Common myeloid progenitor, CD34-positive (primary cell): ENCODE data around the gene TELO2.

Experiments used
- CTCF ChIA-PET: fragments of 350-600 bp; sonication (Branson Sonifier 250); formaldehyde crosslinking; loops from one replicate; lab custom pipeline; 2021; ENCODE audit warnings: antibody characterized with exemption; lab: Charles Lee
- POLR2A ChIA-PET: fragments of 350-600 bp; sonication (Branson Sonifier 250); formaldehyde crosslinking; loops from one replicate; lab custom pipeline; 2021; ENCODE audit warnings: antibody characterized with exemption; lab: Charles Lee
- DNase-seq, 3 donors: peaks; one replicate each; pipeline versions ENCODE4 v3.0.0 to v3.0.0-alpha.2; 2013
- H3K27ac ChIP-seq, 2 experiments: 1 replicate in 1 of 2; 2 replicates in 1 of 2; pipeline ENCODE4 v1.7.0; 2013; ENCODE audit warnings: inconsistent platforms in 2 of 2, low read length in 2 of 2, mild to moderate bottlenecking in 2 of 2, low read depth in 1 of 2, moderate library complexity in 1 of 2; ENCODE audit not compliant: severe bottlenecking in 2 of 2, insufficient read depth in 1 of 2, poor library complexity in 1 of 2
- H3K27me3 ChIP-seq, 5 experiments: replicated peaks in 2 of 5; 1 replicate in 3 of 5; 2 replicates in 2 of 5; pipeline versions ENCODE4 v1.6.1 to v1.7.0; 2013; ENCODE audit warnings: low read length in 4 of 5, mild to moderate bottlenecking in 2 of 5, moderate library complexity in 2 of 5, inconsistent platforms in 1 of 5; ENCODE audit not compliant: insufficient read depth in 5 of 5, control insufficient read depth in 4 of 5
- H3K36me3 ChIP-seq, 4 experiments: 1 replicate in 2 of 4; 2 replicates in 2 of 4; pipeline versions ENCODE4 v1.6.1 to v1.7.0; 2013; ENCODE audit warnings: low read length in 3 of 4, control low read depth in 1 of 4, mild to moderate bottlenecking in 1 of 4; ENCODE audit not compliant: control insufficient read depth in 4 of 4, insufficient read depth in 4 of 4
- H3K4me1 ChIP-seq, 4 experiments: 1 replicate in 3 of 4; 2 replicates in 1 of 4; pipeline versions ENCODE4 v1.6.1 to v1.7.1; 2013; ENCODE audit warnings: low read length in 3 of 4, mild to moderate bottlenecking in 3 of 4, control low read depth in 1 of 4, inconsistent platforms in 1 of 4, moderate library complexity in 1 of 4; ENCODE audit not compliant: control insufficient read depth in 4 of 4, insufficient read depth in 4 of 4; ENCODE audit errors: control extremely low read depth in 1 of 4
- H3K4me3 ChIP-seq, 7 experiments: 1 replicate in 4 of 7; 2 replicates in 3 of 7; pipeline versions ENCODE4 v1.5.1 to v1.7.0; 2013; ENCODE audit warnings: mild to moderate bottlenecking in 7 of 7, low read length in 6 of 7, moderate library complexity in 6 of 7, inconsistent platforms in 2 of 7, low read depth in 2 of 7, control low read depth in 1 of 7; ENCODE audit not compliant: insufficient read depth in 4 of 7, control insufficient read depth in 1 of 7; ENCODE audit errors: extremely low read depth in 1 of 7
- H3K9me3 ChIP-seq, 5 experiments: 1 replicate in 4 of 5; 2 replicates in 1 of 5; pipeline versions ENCODE4 v1.6.1 to v1.7.1; 2013; ENCODE audit warnings: low read length in 4 of 5, mild to moderate bottlenecking in 2 of 5, inconsistent platforms in 1 of 5, low read depth in 1 of 5, moderate library complexity in 1 of 5; ENCODE audit not compliant: control insufficient read depth in 4 of 5, insufficient read depth in 2 of 5; ENCODE audit errors: control extremely low read depth in 1 of 5
- WGBS: methylation state at CpG from one replicate; pipeline ENCODE4 v1.1.5; 2013; ENCODE audit not compliant: insufficient coverage; 5-methylcytosine and 5-hydroxymethylcytosine counted together

TELO2 gene

GRCh38 chr16:1464196-1464893, 28.8 kb upstream of the TELO2 start:
- Histone ChIP-seq H3K27me3 (no peaks in the 10 kb centered on the region), H3K36me3 (peaks cover 8 to 60% (median 29%) of the 10 kb centered on the region in 4 experiments), H3K4me1 (peaks cover under 1 to 8% (median 2%) of the 10 kb centered on the region in 4 experiments), H3K9me3 (no peaks in the 10 kb centered on the region), H3K4me3 (no peak overlapping the region), H3K27ac (no peak overlapping the region)
- CTCF ChIA-PET, result interaction anchor here (0.6 to 1.2 kb wide), 2 partner anchors 26 to 66 kb away, joined by 3 read pairs; no protein-coding TSS in a partner anchor
- 98% methylated on average over 36 of the region's 41 CpGs for WGBS
- POLR2A ChIA-PET, result no interaction called here
- DNase-seq, result no peak

GRCh38 chr16:1464894-1465566, 28.1 kb upstream of the TELO2 start:
- no peaks in the 10 kb centered on the region for H3K9me3 ChIP-seq
- WGBS, result 98% methylated on average over 25 of the region's 33 CpGs
- H3K4me3 ChIP-seq, result no peak overlapping the region
- no peak for DNase-seq
- peaks cover 8 to 63% (median 27%) of the 10 kb centered on the region in 4 experiments for H3K36me3 ChIP-seq
- no peak overlapping the region for H3K27ac ChIP-seq
- H3K4me1 ChIP-seq, result peaks cover 4 to 11% (median 6%) of the 10 kb centered on the region in 4 experiments
- POLR2A ChIA-PET, result no interaction called here
- no peaks in the 10 kb centered on the region for H3K27me3 ChIP-seq
- CTCF ChIA-PET, result no interaction called here

GRCh38 chr16:1465567-1465915, 27.6 kb upstream of the TELO2 start:
- H3K27ac ChIP-seq, result no peak overlapping the region

GRCh38 chr16:1466054-1466453, 27.1 kb upstream of the TELO2 start:
- DNase-seq, result no peak
- ChIA-PET POLR2A (no interaction called here), CTCF (no interaction called here)
- Histone ChIP-seq H3K9me3 (no peaks in the 10 kb centered on the region), H3K27me3 (no peaks in the 10 kb centered on the region), H3K4me1 (peaks cover 6 to 19% (median 16%) of the 10 kb centered on the region in 4 experiments), H3K36me3 (peaks cover 7 to 54% (median 19%) of the 10 kb centered on the region in 4 experiments), H3K4me3 (no peak overlapping the region), H3K27ac (no peak overlapping the region)
- 92% methylated on average over 13 of the region's 24 CpGs for WGBS

More at GRCh38 chr16:1465567-1465915, 27.6 kb upstream of the TELO2 start:
- Histone ChIP-seq H3K9me3 (no peaks in the 10 kb centered on the region), H3K27me3 (no peaks in the 10 kb centered on the region), H3K4me1 (peaks cover 6 to 13% (median 11%) of the 10 kb centered on the region in 4 experiments), H3K4me3 (no peak overlapping the region), H3K36me3 (peaks cover 7 to 59% (median 22%) of the 10 kb centered on the region in 4 experiments)
- ChIA-PET POLR2A (no interaction called here), CTCF (no interaction called here)
- DNase-seq, result no peak
- 100% methylated on average over 8 of the region's 13 CpGs for whole genome bisulfite sequencing

- H3K4me1 ChIP-seq, result peaks cover 6 to 28% (median 26%) of the 10 kb centered on the region in 4 experiments
- DNase-seq, result no peak
- 96% methylated on average over 6 of the region's 14 CpGs for WGBS
- H3K36me3 ChIP-seq, result peaks cover 5 to 46% (median 16%) of the 10 kb centered on the region in 4 experiments
- ChIA-PET POLR2A (interaction anchor here (0.7 kb wide), 1 partner anchor 35 kb away, joined by 3 read pairs; no protein-coding TSS in a partner anchor), CTCF (no interaction called here)
- H3K27me3 ChIP-seq, result no peaks in the 10 kb centered on the region
- no peaks in the 10 kb centered on the region for H3K9me3 ChIP-seq
- no peak overlapping the region for H3K27ac ChIP-seq
- H3K4me3 ChIP-seq, result no peak overlapping the region
Observed at GRCh38 chr16:1466968-1467521, 26.1 kb upstream of the TELO2 start.

GRCh38 chr16:1468426-1468810, 24.7 kb upstream of the TELO2 start:
- H3K4me3 ChIP-seq, result no peak overlapping the region
- no peaks in the 10 kb centered on the region for H3K9me3 ChIP-seq
- no peak overlapping the region for H3K27ac ChIP-seq
- whole genome bisulfite sequencing, result over 99% methylated on average over 14 of the region's 22 CpGs
- H3K36me3 ChIP-seq, result peaks cover 2 to 37% (median 12%) of the 10 kb centered on the region in 4 experiments
- POLR2A ChIA-PET, result no interaction called here
- no peaks in the 10 kb centered on the region for H3K27me3 ChIP-seq
- CTCF ChIA-PET, result no interaction called here
- DNase-seq, result no peak
- H3K4me1 ChIP-seq, result peaks cover 6 to 42% (median 38%) of the 10 kb centered on the region in 4 experiments
